Measurements from ENCODE around the gene DGKG.

GRCh38 chr3:186178412-186178811 is 183.6 kb downstream of the DGKG start:
- no peak for TF ChIP-seq POLR2A (IDR thresholded peaks at IDR 0.05; ENCODE audit: low read depth, low read length)
- no peak for TF ChIP-seq POLR2AphosphoS5 (IDR thresholded peaks at IDR 0.05; ENCODE audit: low read depth, low read length)

Data from GM12892 (cell line).